Measurements from ENCODE around the gene TM6SF1. TPM values are rescaled to one million over a fixed set of nuclear protein-coding genes. Genes with fewer than 3 reads are reported as not detected.
A peak's percentile ranks its signal among the peaks of the same experiment; 100 is the strongest.

Gene TM6SF1
- total RNA-seq (10 to 100 TPM; 14.8 to 20.9 (median 16.7) TPM), polyA plus RNA-seq (13.8 TPM)
- long read RNA-seq, donor 1, transcript TM6SF1-202 (10 exons, 2,074 nt) = major isoform, 31 of 45 reads
- long read RNA-seq, donor 1, partial matches to known transcripts = 3 of 45 reads
- long read RNA-seq, donor 1, other reads (novel, unspliced or antisense) = 9 of 45 reads
- long read RNA-seq, donor 2, transcript TM6SF1-202 (10 exons, 2,074 nt) = major isoform, 14 of 19 reads
- long read RNA-seq, donor 2, partial matches to known transcripts = 0 of 19 reads
- long read RNA-seq, donor 2, other reads (novel, unspliced or antisense) = 4 of 19 reads
- long read RNA-seq, donor 3, transcript TM6SF1-202 (10 exons, 2,074 nt) = major isoform, 67 of 108 reads
- long read RNA-seq, donor 3, partial matches to known transcripts = 11 of 108 reads
- long read RNA-seq, donor 3, other reads (novel, unspliced or antisense) = 26 of 108 reads
- long read RNA-seq, donor 4, transcript TM6SF1-202 (10 exons, 2,074 nt) = major isoform, 22 of 25 reads
- long read RNA-seq, donor 4, partial matches to known transcripts = 1 of 25 reads
- long read RNA-seq, donor 4, other reads (novel, unspliced or antisense) = 1 of 25 reads

- no peaks in the 10 kb centered on the region for H3K9me3 ChIP-seq (ENCODE audit: control insufficient read depth, low read length)
- WGBS = 1% methylated on average over 97 of the region's 97 CpGs
- peak; percentile 26 to 79 (median 69) for DNase-seq
- intact Hi-C loops (cut with DNase I) = no loop called here
- ATAC-seq = peak; percentile 37 to 42
- peak within 1 kb of the TSS; percentile 59 for H3K4me3 ChIP-seq (ENCODE audit: low read length)
- H3K27me3 ChIP-seq (ENCODE audit: control insufficient read depth, insufficient read depth) = no peaks in the 10 kb centered on the region
- H3K4me1 ChIP-seq (ENCODE audit: control insufficient read depth, insufficient read depth, low read length) = peaks cover 4% of the 10 kb centered on the region
- peak within 1 kb of the TSS; percentile 25 for H3K27ac ChIP-seq (ENCODE audit: low read length)
These were observed at the start of gene TM6SF1 for GRCh38 chr15:83106994-83107840. TM6SF1 (plus strand) TSS chr15:83107645; CDS start chr15:83107681, 36 bp downstream.

- intact Hi-C loops (cut with DNase I) = no loop called here
- ATAC-seq (peak; percentile 60 to 71), DNase-seq (peak in 1 of 3 donors; percentile 29)
- 34% methylated on average over 7 of the region's 7 CpGs for WGBS
- H3K9me3 ChIP-seq (ENCODE audit: control insufficient read depth, low read length) = no peaks in the 10 kb centered on the region
- H3K4me1 ChIP-seq (ENCODE audit: control insufficient read depth, insufficient read depth, low read length) = peaks cover 14% of the 10 kb centered on the region
- H3K4me3 ChIP-seq (ENCODE audit: low read length) = no peak overlapping the region
- no peaks in the 10 kb centered on the region for H3K27me3 ChIP-seq (ENCODE audit: control insufficient read depth, insufficient read depth)
- peak overlapping the region; percentile 30 for H3K27ac ChIP-seq (ENCODE audit: low read length)
These were observed 49.6 kb upstream of the TM6SF1 start for GRCh38 chr15:83057696-83058376.

GRCh38 chr15:83061680-83062079, 45.8 kb upstream of the TM6SF1 start:
- 46% methylated on average over 2 of the region's 2 CpGs for WGBS
- intact Hi-C loops (cut with DNase I) = loop anchor here in 1 of 4 donors (10.0 kb wide), 1 partner anchor 47 kb away; the partner anchor contains the start of gene C15orf40
- Histone ChIP-seq H3K27me3 (ENCODE audit: control insufficient read depth, insufficient read depth) (no peaks in the 10 kb centered on the region), H3K4me1 (ENCODE audit: control insufficient read depth, insufficient read depth, low read length) (peaks cover 15% of the 10 kb centered on the region), H3K27ac (ENCODE audit: low read length) (no peak overlapping the region), H3K4me3 (ENCODE audit: low read length) (no peak overlapping the region), H3K9me3 (ENCODE audit: control insufficient read depth, low read length) (no peaks in the 10 kb centered on the region)
- ATAC-seq (no peak), DNase-seq (no peak)

GRCh38 chr15:83062768-83063180, 44.7 kb upstream of the TM6SF1 start:
- 54% methylated on average over 3 of the region's 3 CpGs for WGBS
- Histone ChIP-seq H3K9me3 (ENCODE audit: control insufficient read depth, low read length) (no peaks in the 10 kb centered on the region), H3K4me3 (ENCODE audit: low read length) (no peak overlapping the region), H3K27ac (ENCODE audit: low read length) (no peak overlapping the region), H3K4me1 (ENCODE audit: control insufficient read depth, insufficient read depth, low read length) (peaks cover 12% of the 10 kb centered on the region), H3K27me3 (ENCODE audit: control insufficient read depth, insufficient read depth) (no peaks in the 10 kb centered on the region)
- intact Hi-C loops (cut with DNase I) = loop anchor here in 1 of 4 donors (10.0 kb wide), 1 partner anchor 48 kb away; the partner anchor contains the start of gene C15orf40
- ATAC-seq (no peak), DNase-seq (no peak)

GRCh38 chr15:83063551-83063950, 43.9 kb upstream of the TM6SF1 start:
- no peaks in the 10 kb centered on the region for H3K9me3 ChIP-seq (ENCODE audit: control insufficient read depth, low read length)
- peak overlapping the region; percentile 19 for H3K4me3 ChIP-seq (ENCODE audit: low read length)
- intact Hi-C loops (cut with DNase I) = loop anchor here in 1 of 4 donors (10.0 kb wide), 1 partner anchor 49 kb away; the partner anchor contains the start of gene C15orf40
- H3K27me3 ChIP-seq (ENCODE audit: control insufficient read depth, insufficient read depth) = no peaks in the 10 kb centered on the region
- DNase-seq (no peak), ATAC-seq (no peak)
- no peak overlapping the region for H3K27ac ChIP-seq (ENCODE audit: low read length)
- WGBS = 81% methylated on average over 4 of the region's 4 CpGs
- peaks cover 8% of the 10 kb centered on the region for H3K4me1 ChIP-seq (ENCODE audit: control insufficient read depth, insufficient read depth, low read length)

GRCh38 chr15:83064859-83065258, 42.6 kb upstream of the TM6SF1 start:
- Histone ChIP-seq H3K27ac (ENCODE audit: low read length) (no peak overlapping the region), H3K4me3 (ENCODE audit: low read length) (peak overlapping the region; percentile 81), H3K9me3 (ENCODE audit: control insufficient read depth, low read length) (no peaks in the 10 kb centered on the region), H3K4me1 (ENCODE audit: control insufficient read depth, insufficient read depth, low read length) (peaks cover 8% of the 10 kb centered on the region), H3K27me3 (ENCODE audit: control insufficient read depth, insufficient read depth) (no peaks in the 10 kb centered on the region)
- ATAC-seq (no peak), DNase-seq (no peak)
- intact Hi-C loops (cut with DNase I) = loop anchor here in 1 of 4 donors (10.0 kb wide), 1 partner anchor 50 kb away; the partner anchor contains the start of gene C15orf40
- 37% methylated on average over 4 of the region's 4 CpGs for WGBS

GRCh38 chr15:83065431-83065830, 42.0 kb upstream of the TM6SF1 start:
- H3K27me3 ChIP-seq (ENCODE audit: control insufficient read depth, insufficient read depth) = no peaks in the 10 kb centered on the region
- intact Hi-C loops (cut with DNase I) = loop anchor here in 1 of 4 donors (10.0 kb wide), 1 partner anchor 51 kb away; the partner anchor contains the start of gene C15orf40
- no peak for DNase-seq
- peaks cover 8% of the 10 kb centered on the region for H3K4me1 ChIP-seq (ENCODE audit: control insufficient read depth, insufficient read depth, low read length)
- no peak overlapping the region for H3K27ac ChIP-seq (ENCODE audit: low read length)
- H3K9me3 ChIP-seq (ENCODE audit: control insufficient read depth, low read length) = no peaks in the 10 kb centered on the region
- H3K4me3 ChIP-seq (ENCODE audit: low read length) = peak overlapping the region; percentile 81
- no peak for ATAC-seq
- WGBS = 21% methylated on average over 3 of the region's 3 CpGs

GRCh38 chr15:83066034-83066733, 41.3 kb upstream of the TM6SF1 start:
- Histone ChIP-seq H3K27me3 (ENCODE audit: control insufficient read depth, insufficient read depth) (no peaks in the 10 kb centered on the region), H3K4me3 (ENCODE audit: low read length) (peak overlapping the region; percentile 81), H3K27ac (ENCODE audit: low read length) (peak overlapping the region; percentile 86), H3K9me3 (ENCODE audit: control insufficient read depth, low read length) (no peaks in the 10 kb centered on the region), H3K4me1 (ENCODE audit: control insufficient read depth, insufficient read depth, low read length) (peaks cover 8% of the 10 kb centered on the region)
- intact Hi-C loops (cut with DNase I) = loop anchor here in 1 of 4 donors (10.0 kb wide), 1 partner anchor 51 kb away; the partner anchor contains the start of gene C15orf40
- WGBS = 5% methylated on average over 42 of the region's 42 CpGs
- DNase-seq = no peak
- no peak for ATAC-seq

- WGBS = under 1% methylated on average over 90 of the region's 90 CpGs
- peaks cover 5% of the 10 kb centered on the region for H3K4me1 ChIP-seq (ENCODE audit: control insufficient read depth, insufficient read depth, low read length)
- DNase-seq = peak; percentile 98 to 99 (median 98)
These were observed 40.5 kb upstream of the TM6SF1 start, which contains the start of gene BTBD1 for GRCh38 chr15:83066734-83067637. BTBD1 (minus strand) TSS chr15:83067252; CDS start chr15:83067151, 101 bp downstream.

More at GRCh38 chr15:83066734-83067637, 40.5 kb upstream of the TM6SF1 start, which contains the start of gene BTBD1:
- peak; percentile 99 for ATAC-seq
- Histone ChIP-seq H3K9me3 (ENCODE audit: control insufficient read depth, low read length) (no peaks in the 10 kb centered on the region), H3K27me3 (ENCODE audit: control insufficient read depth, insufficient read depth) (no peaks in the 10 kb centered on the region), H3K27ac (ENCODE audit: low read length) (peak within 1 kb of the TSS; percentile 86), H3K4me3 (ENCODE audit: low read length) (peak within 1 kb of the TSS; percentile 81)
- intact Hi-C loops (cut with DNase I) = loop anchor here in 1 of 4 donors (10.0 kb wide), 1 partner anchor 52 kb away; the partner anchor contains the start of gene C15orf40

Data from right cardiac atrium (tissue), 5 donors.